ENCODE data around the gene HPSE2.

DNA sequence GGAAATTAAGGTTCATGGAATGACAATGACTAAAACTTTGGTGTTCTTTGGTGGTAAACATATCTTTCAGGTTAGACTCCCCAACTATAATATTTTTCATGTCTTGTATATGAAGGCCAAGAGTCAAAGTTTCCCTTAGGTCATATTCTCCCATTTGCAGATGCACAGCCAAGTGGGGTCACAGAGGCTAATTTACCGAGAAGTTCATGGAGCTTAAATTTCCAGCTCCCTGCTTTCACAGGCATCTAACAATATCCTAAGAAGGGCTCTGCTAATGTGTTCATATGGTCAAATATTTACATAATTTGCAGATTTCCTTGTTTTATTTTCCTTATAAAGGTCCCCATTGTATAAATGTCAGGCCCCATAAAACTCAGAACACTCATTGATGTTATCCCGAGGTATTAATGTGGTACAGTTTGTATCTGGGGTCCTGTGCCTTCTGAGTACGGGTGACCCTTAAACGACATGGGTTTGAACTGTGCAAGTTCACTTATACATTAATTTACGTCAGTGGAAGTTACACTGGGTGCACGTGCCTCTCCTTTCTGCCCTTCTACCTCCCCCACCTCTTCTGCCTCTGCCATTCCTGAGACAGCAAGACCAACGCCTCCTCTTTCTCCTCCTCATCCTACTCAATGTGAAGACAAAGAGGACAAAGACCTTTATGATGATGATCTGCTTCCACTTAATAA is 603.0 kb downstream of the HPSE2 start:
- TF ChIP-seq, protein P1, sequence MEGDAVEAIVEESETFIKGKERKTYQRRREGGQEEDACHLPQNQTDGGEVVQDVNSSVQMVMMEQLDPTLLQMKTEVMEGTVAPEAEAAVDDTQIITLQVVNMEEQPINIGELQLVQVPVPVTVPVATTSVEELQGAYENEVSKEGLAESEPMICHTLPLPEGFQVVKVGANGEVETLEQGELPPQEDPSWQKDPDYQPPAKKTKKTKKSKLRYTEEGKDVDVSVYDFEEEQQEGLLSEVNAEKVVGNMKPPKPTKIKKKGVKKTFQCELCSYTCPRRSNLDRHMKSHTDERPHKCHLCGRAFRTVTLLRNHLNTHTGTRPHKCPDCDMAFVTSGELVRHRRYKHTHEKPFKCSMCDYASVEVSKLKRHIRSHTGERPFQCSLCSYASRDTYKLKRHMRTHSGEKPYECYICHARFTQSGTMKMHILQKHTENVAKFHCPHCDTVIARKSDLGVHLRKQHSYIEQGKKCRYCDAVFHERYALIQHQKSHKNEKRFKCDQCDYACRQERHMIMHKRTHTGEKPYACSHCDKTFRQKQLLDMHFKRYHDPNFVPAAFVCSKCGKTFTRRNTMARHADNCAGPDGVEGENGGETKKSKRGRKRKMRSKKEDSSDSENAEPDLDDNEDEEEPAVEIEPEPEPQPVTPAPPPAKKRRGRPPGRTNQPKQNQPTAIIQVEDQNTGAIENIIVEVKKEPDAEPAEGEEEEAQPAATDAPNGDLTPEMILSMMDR (IDR thresholded peaks at IDR 0.05 in 4 of 5, conservative IDR thresholded peaks at IDR 0.05 in 1 of 5) = no peak
- TF ChIP-seq POLR2A (IDR thresholded peaks at IDR 0.05) = no peak

All from gastrocnemius medialis (tissue), 4 donors.